KBM-7 (cell line): ENCODE data around the gene MRPS30.
"Not testable (repeated sequence)": the region's sequence is repeated elsewhere in the genome, so short reads cannot be mapped to it uniquely, and the experiment has no call there.

ENCODE experiments used
- DNase-seq: peaks from one replicate; pipeline ENCODE4 v3.0.0-alpha.2; 2015
- in situ Hi-C: fragments of 300-500 bp; cut with MboI; formaldehyde crosslinking; loops from 2 replicates; pipeline ENCODE4 v1.14.3; 2020; ENCODE audit warnings: low sequenced_read_pairs, low pct_unique_long_range_greater_than_20kb, mixed read lengths

MRPS30 gene

GRCh38 chr5:44809215-44809955 is 638 bp downstream of the MRPS30 start:
- DNase-seq, result peak; percentile 57
- in situ Hi-C loops, result no loop called here

GRCh38 chr5:44809956-44810420 is 1.2 kb downstream of the MRPS30 start:
- in situ Hi-C loops, result no loop called here
- peak; percentile 5 for DNase-seq

GRCh38 chr5:44814761-44815160 is 6.0 kb downstream of the MRPS30 start:
- no peak for DNase-seq
- in situ Hi-C loops, result no loop called here

GRCh38 chr5:44821164-44821563 is 12.4 kb downstream of the MRPS30 start:
- in situ Hi-C loops, result no loop called here

GRCh38 chr5:44824662-44825061 is 15.9 kb downstream of the MRPS30 start:
- in situ Hi-C loops, DNase-seq: not testable (repeated sequence)

More at GRCh38 chr5:44821164-44821563, 12.4 kb downstream of the MRPS30 start:
- no peak for DNase-seq

- in situ Hi-C loops, result no loop called here
Measured at GRCh38 chr5:44827681-44828080, 18.9 kb downstream of the MRPS30 start.

GRCh38 chr5:44828719-44829118 is 20.0 kb downstream of the MRPS30 start:
- in situ Hi-C loops, result no loop called here
- DNase-seq, result no peak

More at GRCh38 chr5:44827681-44828080, 18.9 kb downstream of the MRPS30 start:
- no peak for DNase-seq

GRCh38 chr5:44830951-44831350 is 22.2 kb downstream of the MRPS30 start:
- DNase-seq, result no peak

GRCh38 chr5:44833249-44833648 is 24.5 kb downstream of the MRPS30 start:
- in situ Hi-C loops, result no loop called here
- no peak for DNase-seq

More at GRCh38 chr5:44830951-44831350, 22.2 kb downstream of the MRPS30 start:
- in situ Hi-C loops, result no loop called here

GRCh38 chr5:44835693-44836092 is 26.9 kb downstream of the MRPS30 start:
- no peak for DNase-seq
- in situ Hi-C loops, result no loop called here

- in situ Hi-C loops, result no loop called here
Measured at GRCh38 chr5:44839018-44839681, 30.4 kb downstream of the MRPS30 start.

GRCh38 chr5:44842496-44843282 is 33.9 kb downstream of the MRPS30 start:
- in situ Hi-C loops, result no loop called here

More at GRCh38 chr5:44839018-44839681, 30.4 kb downstream of the MRPS30 start:
- no peak for DNase-seq

GRCh38 chr5:44844744-44845143 is 36.0 kb downstream of the MRPS30 start:
- DNase-seq, result no peak
- in situ Hi-C loops, result no loop called here

More at GRCh38 chr5:44842496-44843282, 33.9 kb downstream of the MRPS30 start:
- DNase-seq, result no peak

GRCh38 chr5:44845777-44846176 is 37.0 kb downstream of the MRPS30 start:
- DNase-seq, result no peak
- in situ Hi-C loops, result no loop called here

GRCh38 chr5:44847206-44847852 is 38.6 kb downstream of the MRPS30 start:
- in situ Hi-C loops, result no loop called here
- no peak for DNase-seq

- in situ Hi-C loops, result no loop called here
- no peak for DNase-seq
Measured at GRCh38 chr5:44860267-44860666, 51.5 kb downstream of the MRPS30 start.

- peak; percentile 4 for DNase-seq
Measured at GRCh38 chr5:44862808-44863207, 54.1 kb downstream of the MRPS30 start.

More at GRCh38 chr5:44862808-44863207, 54.1 kb downstream of the MRPS30 start:
- in situ Hi-C loops, result no loop called here
